AG04449 (cell line): ENCODE data around the gene EPYC.

ENCODE experiments used
- CTCF ChIA-PET: fragments of 350-600 bp; formaldehyde crosslinking; extraction: SDS; loops from one replicate; lab custom pipeline; 2021; ENCODE audit warnings: antibody characterized with exemption; lab: Yijun Ruan, JAX
- POLR2A ChIA-PET: fragments of 400-600, 350-600 bp; formaldehyde crosslinking; extraction: SDS; loops from one replicate; lab custom pipeline; 2020; ENCODE audit warnings: antibody characterized with exemption, inconsistent platforms; lab: Yijun Ruan, JAX
- DNase-seq: peaks from one replicate; pipeline ENCODE4 v3.0.0-alpha.2; 2010; ENCODE audit warnings: low read depth, low spot score
- H3K4me3 ChIP-seq: 2 replicates; pipeline ENCODE4 v1.5.1; 2011; ENCODE audit warnings: low read depth, mild to moderate bottlenecking, control low read depth, low read length
- CTCF ChIP-seq: IDR thresholded peaks from one replicate; pipeline ENCODE4 v1.5.1; 2011; ENCODE audit warnings: mild to moderate bottlenecking, moderate library complexity, low read length, control low read depth, inconsistent platforms; ENCODE audit not compliant: insufficient read depth; ENCODE audit errors: missing control alignments

EPYC gene

GRCh38 chr12:91017043-91017442 lies 12.3 kb upstream of the EPYC start:
- no peak for DNase-seq
- POLR2A ChIA-PET, result no interaction called here
- no peak overlapping the region for H3K4me3 ChIP-seq
- CTCF ChIA-PET, result no interaction called here
- TF ChIP-seq CTCF, result no peak

- no peak for TF ChIP-seq CTCF
- CTCF ChIA-PET, result interaction anchor here (1.3 kb wide), 2 partner anchors 100 to 315 kb away, joined by 3 to 6 read pairs; no protein-coding TSS in a partner anchor
- DNase-seq, result no peak
- POLR2A ChIA-PET, result no interaction called here
- no peak overlapping the region for H3K4me3 ChIP-seq
Measured at GRCh38 chr12:91009319-91009950, 4.7 kb upstream of the EPYC start.

GRCh38 chr12:91007531-91008290 lies 2.9 kb upstream of the EPYC start:
- no peak for DNase-seq
- H3K4me3 ChIP-seq, result no peak overlapping the region
- ChIA-PET POLR2A (no interaction called here), CTCF (no interaction called here)
- TF ChIP-seq CTCF, result no peak

GRCh38 chr12:91003737-91004136 lies 1.0 kb downstream of the EPYC start:
- CTCF ChIA-PET, result interaction anchor here (1.3 kb wide), 1 partner anchor 105 kb away, joined by 5 read pairs; no protein-coding TSS in a partner anchor
- no peak for TF ChIP-seq CTCF

GRCh38 chr12:91001306-91001705 lies 3.5 kb downstream of the EPYC start:
- CTCF ChIA-PET, result no interaction called here
- POLR2A ChIA-PET, result no interaction called here
- DNase-seq, result no peak
- TF ChIP-seq CTCF, result no peak
- no peak overlapping the region for H3K4me3 ChIP-seq

More at GRCh38 chr12:91003737-91004136, 1.0 kb downstream of the EPYC start:
- POLR2A ChIA-PET, result no interaction called here
- H3K4me3 ChIP-seq, result no peak overlapping the region
- no peak for DNase-seq

GRCh38 chr12:90999966-91000365 lies 4.8 kb downstream of the EPYC start:
- CTCF ChIA-PET, result no interaction called here
- no peak for TF ChIP-seq CTCF

More at GRCh38 chr12:90999966-91000365, 4.8 kb downstream of the EPYC start:
- POLR2A ChIA-PET, result no interaction called here
- no peak for DNase-seq
- H3K4me3 ChIP-seq, result no peak overlapping the region
